Gastroesophageal sphincter (tissue), 4 donors: ENCODE data around the gene LRRFIP2. TPM values are rescaled to one million over a fixed set of nuclear protein-coding genes. Genes with fewer than 3 reads are reported as not detected.
"Not testable (repeated sequence)": the region's sequence is repeated elsewhere in the genome, so short reads cannot be mapped to it uniquely, and the experiment has no call there.

Source experiments
- ATAC-seq: fragments of 150-250 bp; one replicate; pipeline ENCODE4 v1.9.1; 2016; ENCODE audit warnings: mild to moderate bottlenecking, moderate library complexity
- H3K27ac ChIP-seq, 4 donors: fragments of 200-600 bp; sonication (generic) in 3 of 4; 1 replicate in 3 of 4; 2 replicates in 1 of 4; pipeline ENCODE4 v1.5.1; 2016 to 2019
- H3K27me3 ChIP-seq: fragments of 200-600 bp; sonication (generic); one replicate; pipeline ENCODE4 v1.5.1; 2019
- H3K36me3 ChIP-seq, 2 donors: fragments of 200-600 bp; sonication (generic); one replicate each; pipeline ENCODE4 v1.5.1; 2019; ENCODE audit warnings: control low read depth in 1 of 2
- H3K4me1 ChIP-seq, 3 donors: fragments of 200-600 bp; sonication (generic); 1 replicate in 2 of 3; 2 replicates in 1 of 3; pipeline ENCODE4 v1.5.1; 2016 to 2019; ENCODE audit warnings: control low read depth in 2 of 3
- H3K4me3 ChIP-seq, 2 donors: fragments of 200-600 bp; sonication (generic); one replicate each; pipeline ENCODE4 v1.5.1; 2019; ENCODE audit warnings: mild to moderate bottlenecking in 1 of 2, moderate library complexity in 1 of 2
- H3K9me3 ChIP-seq, 3 donors: fragments of 200-600 bp; sonication (generic); one replicate each; pipeline ENCODE4 v1.5.1; 2017 to 2019; ENCODE audit warnings: control low read depth in 2 of 3
- CTCF ChIP-seq, 4 experiments: fragments of 200-600 bp in 2 of 4; fragments of 450-650 bp in 2 of 4; sonication (generic) in 1 of 4; IDR thresholded peaks; one replicate each; pipeline ENCODE4 v1.5.1; 2017 to 2019; ENCODE audit warnings: antibody characterized with exemption in 4 of 4, mild to moderate bottlenecking in 2 of 4, moderate library complexity in 2 of 4
- EP300 ChIP-seq: sonication (generic); formaldehyde crosslinking; IDR thresholded peaks from one replicate; pipeline ENCODE4 v1.6.1; 2017; ENCODE audit warnings: antibody characterized with exemption, mild to moderate bottlenecking
- POLR2A ChIP-seq, 2 donors: fragments of 450-650 bp; IDR thresholded peaks; one replicate each; pipeline ENCODE4 v1.6.1; 2017; ENCODE audit warnings: antibody characterized with exemption in 2 of 2, mild to moderate bottlenecking in 2 of 2, moderate library complexity in 1 of 2
- POLR2AphosphoS5 ChIP-seq: sonication (generic); formaldehyde crosslinking; IDR thresholded peaks from one replicate; pipeline ENCODE4 v1.6.1; 2017; ENCODE audit warnings: antibody characterized with exemption
- WGBS, 2 donors: methylation state at CpG; one replicate each; pipeline ENCODE4 v1.1.5; 2018; ENCODE audit warnings: low coverage in 1 of 2; 5-methylcytosine and 5-hydroxymethylcytosine counted together
- total RNA-seq, 4 donors: library from RNA; depleted of rRNA; stranded (reverse); fragments of >200 nt; gene quantifications; one replicate each; pipeline ENCODE4 v1.1.0, GENCODE V29; 2016

LRRFIP2 gene
- total RNA-seq, 4 donors from 2014 or later = 79.4 to 123 (median 88.4) TPM

- H3K27me3 ChIP-seq = no peaks in the 10 kb centered on the region
- H3K36me3 ChIP-seq = peaks cover 0 to 13% of the 10 kb centered on the region in 2 donors
- peaks cover 0 to 9% (median 0%) of the 10 kb centered on the region in 3 donors for H3K4me1 ChIP-seq
- WGBS, 2 donors = 74 to 100% methylated on average over 1 to 3 of the region's 4 CpGs
- peaks cover 0 to 4% (median 0%) of the 10 kb centered on the region in 3 donors for H3K9me3 ChIP-seq
- no peak for ATAC-seq
- TF ChIP-seq POLR2A (IDR thresholded peaks at IDR 0.05) = no peak
- TF ChIP-seq POLR2AphosphoS5 = no peak
- no peak for TF ChIP-seq EP300
- TF ChIP-seq CTCF (IDR thresholded peaks at IDR 0.05) = no peak
- no peak overlapping the region for H3K27ac ChIP-seq
- no peak overlapping the region for H3K4me3 ChIP-seq
These were observed 35.8 kb upstream of the LRRFIP2 start for GRCh38 chr3:37210230-37210629.

GRCh38 chr3:37208576-37208975 lies 34.2 kb upstream of the LRRFIP2 start:
- H3K4me3 ChIP-seq, H3K9me3 ChIP-seq, ATAC-seq, H3K4me1 ChIP-seq, H3K27ac ChIP-seq, H3K27me3 ChIP-seq: not testable (repeated sequence)
- WGBS, 2 donors = 87 to 94% methylated on average over 3 of the region's 3 CpGs
- H3K36me3 ChIP-seq = peaks cover 0 to 13% of the 10 kb centered on the region in 2 donors

- H3K27me3 ChIP-seq, H3K9me3 ChIP-seq, H3K4me1 ChIP-seq, ATAC-seq, H3K4me3 ChIP-seq, H3K27ac ChIP-seq: not testable (repeated sequence)
- WGBS, 2 donors = 97% methylated on average over 3 of the region's 3 CpGs; no CpG with 5 or more reads in 1 of the 2 donors
- peaks cover 0 to 13% of the 10 kb centered on the region in 2 donors for H3K36me3 ChIP-seq
These were observed 33.6 kb upstream of the LRRFIP2 start for GRCh38 chr3:37208008-37208407.

- not testable (repeated sequence) for H3K9me3 ChIP-seq, ATAC-seq, H3K27me3 ChIP-seq, H3K4me3 ChIP-seq
- peak overlapping the region in 2 of 4 donors; percentile 31 to 41 for H3K27ac ChIP-seq
- 44 to 56% methylated on average over 3 to 4 of the region's 4 CpGs for WGBS, 2 donors
- H3K4me1 ChIP-seq = peaks cover 0 to 15% (median 5%) of the 10 kb centered on the region in 3 donors
- peaks cover 0 to 13% of the 10 kb centered on the region in 2 donors for H3K36me3 ChIP-seq
These were observed 31.7 kb upstream of the LRRFIP2 start for GRCh38 chr3:37206041-37206440.

GRCh38 chr3:37204314-37204713 lies 29.9 kb upstream of the LRRFIP2 start:
- 86 to 93% methylated on average over 2 to 3 of the region's 3 CpGs for WGBS, 2 donors
- TF ChIP-seq EP300 (no peak), POLR2A (IDR thresholded peaks at IDR 0.05) (no peak), POLR2AphosphoS5 (no peak), CTCF (IDR thresholded peaks at IDR 0.05) (no peak)
- Histone ChIP-seq H3K9me3 (no peaks in the 10 kb centered on the region), H3K4me1 (peaks cover 0 to 15% (median 5%) of the 10 kb centered on the region in 3 donors), H3K36me3 (peaks cover 0 to 13% of the 10 kb centered on the region in 2 donors), H3K27ac (no peak overlapping the region), H3K4me3 (no peak overlapping the region), H3K27me3 (no peaks in the 10 kb centered on the region)
- no peak for ATAC-seq

GRCh38 chr3:37202035-37202434 lies 27.7 kb upstream of the LRRFIP2 start:
- H3K36me3 ChIP-seq = no peaks in the 10 kb centered on the region
- peaks cover 0 to 23% (median 9%) of the 10 kb centered on the region in 3 donors for H3K4me1 ChIP-seq
- no peak for ATAC-seq
- no peaks in the 10 kb centered on the region for H3K9me3 ChIP-seq
- TF ChIP-seq EP300 (no peak), POLR2AphosphoS5 (peak; percentile 46)
- WGBS, 2 donors = 18 to 24% methylated on average over 3 of the region's 3 CpGs
- H3K27me3 ChIP-seq = no peaks in the 10 kb centered on the region
- H3K4me3 ChIP-seq = no peak overlapping the region
- peak overlapping the region in 2 of 4 donors; percentile 14 to 26 for H3K27ac ChIP-seq

GRCh38 chr3:37200141-37200540 lies 25.8 kb upstream of the LRRFIP2 start:
- ATAC-seq = no peak
- WGBS, 2 donors = 67 to 94% methylated on average over 3 to 4 of the region's 4 CpGs
- TF ChIP-seq CTCF (IDR thresholded peaks at IDR 0.05) (no peak), POLR2A (IDR thresholded peaks at IDR 0.05) (no peak), POLR2AphosphoS5 (no peak), EP300 (no peak)
- no peaks in the 10 kb centered on the region for H3K9me3 ChIP-seq
- H3K4me3 ChIP-seq = no peak overlapping the region
- H3K4me1 ChIP-seq = peaks cover 0 to 23% (median 9%) of the 10 kb centered on the region in 3 donors
- no peaks in the 10 kb centered on the region for H3K36me3 ChIP-seq
- H3K27ac ChIP-seq = no peak overlapping the region
- no peaks in the 10 kb centered on the region for H3K27me3 ChIP-seq
